ENCODE data around the gene RECQL5. TPM values are rescaled to one million over a fixed set of nuclear protein-coding genes. Genes with fewer than 3 reads are reported as not detected.

The RECQL5 gene
- total RNA-seq, 2 experiments from 2014 or later: 38.3 TPM

DNA sequence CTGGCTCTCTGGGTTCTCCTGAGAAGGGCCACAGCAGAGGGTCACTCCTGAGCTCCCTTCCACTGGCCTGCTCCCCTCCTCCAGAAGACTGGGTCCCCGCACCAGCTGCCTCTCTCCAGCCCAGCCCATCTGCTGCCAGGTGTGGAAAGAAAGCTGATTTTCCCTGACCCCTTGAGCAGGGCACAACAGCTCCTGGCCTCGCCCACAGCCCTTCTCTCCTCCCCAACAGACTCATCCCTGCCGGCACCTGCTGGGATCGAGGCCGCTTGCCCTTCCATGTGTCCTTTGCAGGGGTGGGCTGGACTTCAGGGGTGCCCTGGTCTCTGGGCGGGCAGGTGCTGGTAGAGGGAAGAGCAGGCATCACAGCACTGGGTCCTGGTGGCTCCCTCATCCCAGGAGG, 38.5 kb downstream of the RECQL5 start:
- no peaks in the 10 kb centered on the region for H3K9me3 Mint-ChIP-seq
- H3K36me3 Mint-ChIP-seq (ENCODE audit: low read depth): no peaks in the 10 kb centered on the region
- no peak for DNase-seq
- ChIA-PET POLR2A (interaction anchor here (1.5 kb wide), 1 partner anchor 125 kb away, joined by 3 read pairs; no protein-coding TSS in a partner anchor), CTCF (interaction anchor here (0.8 to 7.7 kb wide), 3 partner anchors 27 to 125 kb away, joined by 3 to 149 read pairs (median 11); no protein-coding TSS in a partner anchor)
- no peak overlapping the region for H3K4me3 Mint-ChIP-seq
- no peak overlapping the region for H3K27ac Mint-ChIP-seq
- H3K4me1 Mint-ChIP-seq: no peaks in the 10 kb centered on the region
- H3K27me3 Mint-ChIP-seq: no peaks in the 10 kb centered on the region

DNA sequence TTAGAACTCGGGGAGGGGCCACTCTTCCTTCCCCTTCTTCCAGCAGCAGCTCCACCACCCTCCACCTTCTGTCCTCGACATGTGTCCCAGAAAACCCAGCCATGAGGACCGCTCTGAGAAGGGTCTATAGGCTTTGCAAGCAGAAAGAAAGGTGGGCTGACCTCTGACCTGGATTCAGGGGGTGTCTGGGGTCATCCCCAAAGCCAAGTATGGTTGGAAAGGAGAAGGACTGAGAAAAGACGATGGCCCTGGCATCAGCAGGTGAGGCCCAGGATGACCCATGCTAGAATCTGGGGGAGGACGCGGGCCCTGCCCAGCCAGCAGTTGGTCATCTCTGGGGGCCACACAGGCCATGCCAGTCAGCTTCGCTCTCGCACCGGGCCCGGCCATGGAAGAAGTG, 39.9 kb downstream of the RECQL5 start:
- Mint-ChIP-seq H3K27ac (no peak overlapping the region), H3K4me1 (no peaks in the 10 kb centered on the region), H3K27me3 (no peaks in the 10 kb centered on the region), H3K36me3 (ENCODE audit: low read depth) (no peaks in the 10 kb centered on the region), H3K9me3 (no peaks in the 10 kb centered on the region), H3K4me3 (no peak overlapping the region)
- CTCF ChIA-PET: no interaction called here
- DNase-seq: no peak
- POLR2A ChIA-PET: no interaction called here

DNA sequence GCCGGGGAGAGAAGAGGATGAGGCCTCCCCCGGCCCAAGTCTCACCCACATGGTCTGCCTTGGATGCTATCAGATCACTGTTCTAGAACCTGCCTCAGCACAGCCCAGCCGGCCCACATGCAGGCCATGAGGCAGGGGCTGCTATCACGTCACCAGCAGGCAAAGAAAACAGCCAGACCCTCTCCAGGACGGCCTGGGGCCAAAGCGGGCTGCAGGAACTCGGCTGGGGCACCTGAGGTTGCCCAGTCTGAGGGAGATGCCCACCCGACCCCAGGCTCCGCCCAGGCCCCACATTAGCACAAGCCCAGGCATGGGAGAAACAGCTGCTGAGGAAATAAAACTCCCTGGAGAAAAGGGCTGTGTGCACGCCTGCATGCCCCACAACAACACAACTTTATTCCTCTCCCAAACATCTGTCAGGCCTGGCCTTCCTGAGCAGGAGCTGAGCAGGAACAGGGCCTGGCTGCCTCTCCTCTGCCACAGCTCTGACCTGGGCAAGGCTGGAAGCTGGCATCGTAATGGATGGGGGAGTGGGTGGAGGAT, 40.4 kb downstream of the RECQL5 start:
- H3K36me3 Mint-ChIP-seq (ENCODE audit: low read depth): no peaks in the 10 kb centered on the region
- CTCF ChIA-PET: no interaction called here
- no peak for DNase-seq
- H3K9me3 Mint-ChIP-seq: no peaks in the 10 kb centered on the region
- no peak overlapping the region for H3K27ac Mint-ChIP-seq
- H3K27me3 Mint-ChIP-seq: no peaks in the 10 kb centered on the region
- POLR2A ChIA-PET: no interaction called here
- H3K4me3 Mint-ChIP-seq: no peak overlapping the region
- no peaks in the 10 kb centered on the region for H3K4me1 Mint-ChIP-seq

DNA sequence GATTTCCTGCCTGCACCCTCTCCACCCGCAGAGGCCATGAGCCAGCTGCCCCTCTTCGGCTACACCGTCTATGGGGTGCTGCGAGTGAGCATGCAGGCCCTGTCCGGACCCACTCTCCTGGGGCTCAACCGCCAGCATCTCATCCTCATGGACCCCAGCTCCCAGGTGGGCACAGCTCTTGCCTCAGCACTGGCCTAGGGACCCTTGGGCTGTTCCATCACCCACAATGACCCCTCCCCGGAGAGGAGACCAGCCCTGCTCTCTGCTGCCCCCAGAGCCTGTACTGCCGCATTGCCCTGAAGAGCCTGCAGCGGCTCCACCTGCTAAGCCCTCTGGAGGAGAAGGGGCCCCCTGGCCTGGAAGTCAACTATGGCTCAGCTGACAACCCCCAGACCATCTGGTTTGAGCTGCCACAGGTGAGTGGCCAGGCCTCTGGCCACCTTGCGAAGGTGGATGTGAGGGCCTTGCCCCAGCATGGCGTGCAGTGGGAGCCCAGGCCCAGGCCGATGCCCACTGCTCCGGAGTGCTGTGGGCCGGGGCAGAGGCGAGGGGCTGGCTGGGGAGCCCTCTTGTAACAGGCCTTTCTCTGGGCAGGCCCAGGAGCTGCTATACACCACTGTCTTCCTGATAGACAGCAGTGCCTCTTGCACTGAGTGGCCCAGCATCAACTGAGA, 41.0 kb downstream of the RECQL5 start:
- H3K9me3 Mint-ChIP-seq: no peaks in the 10 kb centered on the region
- H3K27ac Mint-ChIP-seq: no peak overlapping the region
- ChIA-PET CTCF (interaction anchor here (1.0 to 3.6 kb wide), 4 partner anchors 8 to 125 kb away, joined by 3 to 23 read pairs (median 3); partner anchors contain the start of gene SMIM5), POLR2A (no interaction called here)
- H3K4me1 Mint-ChIP-seq: no peaks in the 10 kb centered on the region
- DNase-seq: no peak
- H3K4me3 Mint-ChIP-seq: no peak overlapping the region
- no peaks in the 10 kb centered on the region for H3K36me3 Mint-ChIP-seq (ENCODE audit: low read depth)
- H3K27me3 Mint-ChIP-seq: no peaks in the 10 kb centered on the region

DNA sequence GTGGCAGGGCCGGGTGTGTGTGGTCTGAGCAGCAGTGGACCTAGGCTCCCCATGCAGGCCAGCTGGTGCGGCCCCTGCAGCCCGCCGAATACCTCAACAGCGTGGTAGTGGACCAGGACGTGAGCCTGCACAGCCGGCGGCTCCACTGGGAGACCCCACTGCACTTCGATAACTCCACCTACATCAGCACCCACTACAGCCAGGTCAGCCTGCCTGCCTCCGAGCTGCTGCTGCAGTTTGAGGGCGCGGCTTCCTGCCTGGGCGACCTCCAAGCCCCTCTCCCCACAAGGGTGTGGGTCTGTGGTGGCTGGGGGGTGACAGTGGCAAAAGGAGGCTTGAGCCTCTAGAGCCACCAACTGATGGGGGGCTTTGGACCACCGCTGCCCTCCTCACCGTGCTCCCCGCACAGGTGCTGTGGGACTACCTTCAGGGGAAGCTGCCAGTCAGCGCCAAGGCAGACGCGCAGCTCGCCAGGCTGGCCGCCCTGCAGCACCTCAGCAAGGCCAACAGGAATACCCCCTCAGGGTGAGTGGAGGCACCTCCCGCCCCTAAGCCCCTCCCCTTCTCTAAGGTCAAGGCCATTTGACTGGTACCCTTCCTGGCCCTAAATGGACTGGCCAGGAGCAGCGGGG, 42.1 kb downstream of the RECQL5 start:
- no peaks in the 10 kb centered on the region for H3K9me3 Mint-ChIP-seq
- ChIA-PET CTCF (interaction anchor here (0.7 to 3.6 kb wide), 5 partner anchors 9 to 127 kb away, joined by 3 to 23 read pairs (median 3); partner anchors contain the start of gene SMIM5), POLR2A (no interaction called here)
- no peaks in the 10 kb centered on the region for H3K4me1 Mint-ChIP-seq
- H3K27me3 Mint-ChIP-seq: no peaks in the 10 kb centered on the region
- H3K4me3 Mint-ChIP-seq: no peak overlapping the region
- no peaks in the 10 kb centered on the region for H3K36me3 Mint-ChIP-seq (ENCODE audit: low read depth)
- no peak for DNase-seq
- no peak overlapping the region for H3K27ac Mint-ChIP-seq

DNA sequence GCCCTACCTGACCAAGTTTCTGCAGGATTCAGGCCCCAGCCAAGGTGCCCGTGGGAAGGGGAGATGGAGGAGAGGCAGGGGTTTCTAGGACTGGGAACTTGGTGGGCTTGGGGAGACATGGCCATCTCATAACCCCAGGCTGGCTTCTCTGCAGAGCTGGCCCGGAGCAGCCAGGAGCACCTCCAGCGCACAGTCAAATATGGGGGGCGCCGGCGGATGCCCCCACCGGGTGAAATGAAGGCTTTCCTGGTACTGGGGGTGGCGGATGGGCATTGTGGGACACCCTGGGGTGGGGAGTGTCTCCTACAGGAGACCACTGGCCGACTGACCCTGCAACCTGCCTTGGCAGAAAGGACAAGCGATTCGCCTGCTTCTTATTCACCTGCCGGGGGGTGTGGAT, 42.9 kb downstream of the RECQL5 start:
- ChIA-PET CTCF (interaction anchor here (0.7 to 3.6 kb wide), 4 partner anchors 10 to 129 kb away, joined by 3 to 23 read pairs (median 3); partner anchors contain the start of gene SMIM5), POLR2A (interaction anchor here (1.3 kb wide), 1 partner anchor 33 kb away, joined by 4 read pairs; no protein-coding TSS in a partner anchor)
- no peak overlapping the region for H3K27ac Mint-ChIP-seq
- no peaks in the 10 kb centered on the region for H3K27me3 Mint-ChIP-seq
- no peaks in the 10 kb centered on the region for H3K36me3 Mint-ChIP-seq (ENCODE audit: low read depth)
- no peaks in the 10 kb centered on the region for H3K4me1 Mint-ChIP-seq
- DNase-seq: no peak
- no peak overlapping the region for H3K4me3 Mint-ChIP-seq
- H3K9me3 Mint-ChIP-seq: no peaks in the 10 kb centered on the region

DNA sequence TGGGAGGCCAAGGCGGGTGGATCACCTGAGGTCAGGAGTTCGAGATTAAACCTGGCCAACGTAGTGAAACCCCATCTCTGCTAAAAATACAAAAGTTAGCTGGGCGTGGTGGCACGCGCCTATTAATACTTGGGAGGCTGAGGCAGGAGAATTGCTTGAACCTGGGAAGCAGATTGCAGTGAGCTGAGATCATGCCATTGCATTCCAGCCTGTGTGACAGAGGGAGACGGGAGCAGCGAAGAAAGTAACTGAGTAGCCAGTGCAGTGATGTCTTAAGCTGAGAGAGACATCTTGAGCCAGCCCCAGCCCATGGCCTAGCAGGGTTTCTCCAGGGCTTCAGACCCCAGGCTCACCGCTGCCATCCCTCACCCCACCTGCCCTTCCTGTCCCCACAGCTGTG, 43.6 kb downstream of the RECQL5 start:
- POLR2A ChIA-PET: interaction anchor here (1.3 kb wide), 1 partner anchor 33 kb away, joined by 4 read pairs; no protein-coding TSS in a partner anchor
- H3K36me3 Mint-ChIP-seq (ENCODE audit: low read depth): no peaks in the 10 kb centered on the region

DNA sequence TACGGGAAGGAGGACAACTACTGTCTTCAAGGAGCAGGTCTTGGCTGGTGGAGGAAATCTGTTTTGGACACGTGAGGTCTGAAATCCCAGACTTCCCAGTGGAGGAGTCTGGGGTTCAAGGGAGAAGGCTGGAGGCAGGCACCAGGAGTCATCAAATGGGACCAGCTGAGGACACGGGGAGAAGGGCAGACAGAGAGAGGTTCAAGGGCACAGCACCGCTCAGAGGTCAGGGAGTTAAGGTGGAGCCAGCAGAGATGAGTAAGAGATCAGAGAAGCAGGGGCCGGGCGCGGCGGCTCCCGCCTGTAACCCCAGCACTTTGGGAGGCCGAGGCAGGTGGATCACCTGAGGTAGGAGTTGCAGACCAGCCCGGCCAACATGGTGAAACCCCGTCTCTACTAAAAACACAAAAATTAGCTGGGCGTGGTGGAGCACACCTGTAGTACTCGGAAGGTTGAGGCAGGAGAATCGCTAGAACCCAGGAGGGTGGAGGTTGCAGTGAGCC, 44.1 kb downstream of the RECQL5 start:
- no peaks in the 10 kb centered on the region for H3K27me3 Mint-ChIP-seq
- no peaks in the 10 kb centered on the region for H3K36me3 Mint-ChIP-seq (ENCODE audit: low read depth)
- H3K9me3 Mint-ChIP-seq: no peaks in the 10 kb centered on the region
- no peak overlapping the region for H3K4me3 Mint-ChIP-seq
- POLR2A ChIA-PET: interaction anchor here (1.3 kb wide), 1 partner anchor 32 kb away, joined by 4 read pairs; no protein-coding TSS in a partner anchor
- H3K27ac Mint-ChIP-seq: no peak overlapping the region
- DNase-seq: no peak
- CTCF ChIA-PET: interaction anchor here (1.0 to 3.6 kb wide), 2 partner anchors 11 to 131 kb away, joined by 3 to 23 read pairs; partner anchors contain the start of gene SMIM5
- no peaks in the 10 kb centered on the region for H3K4me1 Mint-ChIP-seq

More for the DNA sequence above, 43.6 kb downstream of the RECQL5 start:
- Mint-ChIP-seq H3K4me3 (no peak overlapping the region), H3K4me1 (no peaks in the 10 kb centered on the region), H3K27me3 (no peaks in the 10 kb centered on the region), H3K27ac (no peak overlapping the region), H3K9me3 (no peaks in the 10 kb centered on the region)
- no peak for DNase-seq
- CTCF ChIA-PET: interaction anchor here (0.7 to 3.6 kb wide), 3 partner anchors 10 to 130 kb away, joined by 3 to 23 read pairs (median 3); partner anchors contain the start of gene SMIM5

DNA sequence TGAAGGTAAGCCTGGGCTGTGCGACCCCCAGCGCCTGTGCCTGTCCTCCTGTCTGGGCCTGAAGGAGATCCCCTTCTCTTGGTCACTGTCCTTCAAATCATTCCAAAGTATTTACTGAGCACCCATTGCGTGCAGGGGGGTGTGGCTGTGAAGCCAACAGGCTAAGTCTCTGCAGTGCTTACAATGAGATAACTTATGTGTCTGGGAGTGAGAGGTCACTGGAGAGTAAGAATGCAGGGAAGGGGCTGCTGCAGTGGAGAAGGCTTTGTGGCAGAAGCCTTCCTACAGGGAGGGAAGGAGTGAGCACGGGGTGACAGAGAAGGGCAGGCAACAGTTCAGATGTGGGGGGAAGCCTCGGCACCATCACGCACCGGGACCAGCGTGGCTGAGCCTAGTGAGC, 44.9 kb downstream of the RECQL5 start:
- Mint-ChIP-seq H3K27ac (no peak overlapping the region), H3K27me3 (no peaks in the 10 kb centered on the region), H3K4me3 (no peak overlapping the region), H3K4me1 (no peaks in the 10 kb centered on the region), H3K9me3 (no peaks in the 10 kb centered on the region), H3K36me3 (ENCODE audit: low read depth) (no peaks in the 10 kb centered on the region)
- no peak for DNase-seq
- ChIA-PET CTCF (interaction anchor here (1.0 to 3.6 kb wide), 4 partner anchors 11 to 131 kb away, joined by 3 to 21 read pairs (median 8); partner anchors contain the start of gene SMIM5), POLR2A (no interaction called here)

DNA sequence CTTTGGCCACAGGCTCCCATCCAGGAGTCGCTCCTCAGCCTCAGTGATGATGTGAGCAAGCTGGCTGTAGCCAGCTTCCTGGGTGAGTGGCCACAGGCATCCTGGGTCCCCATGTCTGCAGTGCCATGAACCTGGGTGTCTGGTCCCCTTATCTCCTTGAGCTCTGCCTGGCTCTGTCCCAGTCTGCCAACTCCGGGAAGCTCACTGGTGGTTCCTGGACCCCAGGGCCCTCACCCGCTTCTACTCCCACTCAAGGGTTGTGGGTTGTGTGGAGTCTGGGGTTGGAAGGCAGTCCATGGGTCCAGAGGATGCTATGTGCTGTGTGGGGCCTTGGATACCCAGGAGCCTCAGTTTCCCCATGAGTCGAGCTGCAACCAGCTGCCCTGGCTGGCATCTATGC, 45.5 kb downstream of the RECQL5 start:
- Mint-ChIP-seq H3K27ac (no peak overlapping the region), H3K4me3 (no peak overlapping the region), H3K9me3 (no peaks in the 10 kb centered on the region), H3K36me3 (ENCODE audit: low read depth) (no peaks in the 10 kb centered on the region), H3K4me1 (no peaks in the 10 kb centered on the region), H3K27me3 (no peaks in the 10 kb centered on the region)
- POLR2A ChIA-PET: interaction anchor here (1.6 kb wide), 1 partner anchor 134 kb away, joined by 4 read pairs; no protein-coding TSS in a partner anchor
- CTCF ChIA-PET: interaction anchor here (1.0 to 3.6 kb wide), 5 partner anchors 12 to 132 kb away, joined by 3 to 21 read pairs (median 3); partner anchors contain the start of gene SMIM5
- DNase-seq: no peak

DNA sequence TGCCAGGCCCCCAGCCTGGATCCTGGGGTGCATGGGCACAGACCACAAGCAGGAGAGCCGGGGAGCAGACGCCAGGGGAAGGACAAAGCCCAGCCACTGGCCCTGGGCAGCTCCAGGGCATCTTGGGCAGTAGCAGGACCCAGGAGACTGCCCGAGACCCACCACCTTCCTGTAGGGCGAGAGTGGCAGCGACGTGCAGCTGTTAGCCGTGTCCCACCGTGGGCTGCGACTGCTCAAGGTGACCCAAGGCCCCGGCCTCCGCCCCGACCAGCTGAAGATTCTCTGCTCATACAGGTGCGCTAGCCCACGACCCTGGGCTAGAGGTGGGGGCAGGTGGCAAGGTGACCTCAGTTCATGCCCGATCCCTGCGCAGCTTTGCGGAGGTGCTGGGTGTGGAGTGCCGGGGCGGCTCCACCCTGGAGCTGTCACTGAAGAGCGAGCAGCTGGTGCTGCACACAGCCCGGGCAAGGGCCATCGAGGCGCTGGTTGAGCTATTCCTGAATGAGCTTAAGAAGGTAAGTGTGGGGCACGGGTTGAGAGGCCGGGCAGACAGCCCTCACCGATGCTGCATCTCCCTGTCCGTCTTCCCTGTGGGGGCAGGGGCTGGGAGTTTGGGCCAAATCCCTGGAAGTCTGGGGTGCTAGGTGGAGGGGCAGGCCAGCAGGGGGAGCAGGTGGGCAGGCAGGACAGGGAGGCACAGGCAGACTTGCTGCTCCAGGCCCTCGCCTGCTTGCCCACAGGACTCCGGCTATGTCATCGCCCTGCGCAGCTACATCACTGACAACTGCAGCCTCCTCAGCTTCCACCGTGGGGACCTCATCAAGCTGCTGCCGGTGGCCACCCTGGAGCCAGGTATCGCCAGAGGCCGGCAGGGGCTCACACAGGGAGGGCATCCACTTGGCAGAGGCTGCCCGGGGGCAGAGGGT, 47.2 kb downstream of the RECQL5 start:
- Mint-ChIP-seq H3K27me3 (no peaks in the 10 kb centered on the region), H3K4me3 (no peak overlapping the region), H3K4me1 (no peaks in the 10 kb centered on the region), H3K27ac (no peak overlapping the region), H3K36me3 (ENCODE audit: low read depth) (no peaks in the 10 kb centered on the region), H3K9me3 (no peaks in the 10 kb centered on the region)
- DNase-seq: peak; percentile 29
- POLR2A ChIA-PET: interaction anchor here (1.6 kb wide), 1 partner anchor 132 kb away, joined by 4 read pairs; no protein-coding TSS in a partner anchor
- CTCF ChIA-PET: interaction anchor here (0.7 to 3.6 kb wide), 6 partner anchors 10 to 129 kb away, joined by 3 to 21 read pairs (median 4); partner anchors contain the start of gene SMIM5

DNA sequence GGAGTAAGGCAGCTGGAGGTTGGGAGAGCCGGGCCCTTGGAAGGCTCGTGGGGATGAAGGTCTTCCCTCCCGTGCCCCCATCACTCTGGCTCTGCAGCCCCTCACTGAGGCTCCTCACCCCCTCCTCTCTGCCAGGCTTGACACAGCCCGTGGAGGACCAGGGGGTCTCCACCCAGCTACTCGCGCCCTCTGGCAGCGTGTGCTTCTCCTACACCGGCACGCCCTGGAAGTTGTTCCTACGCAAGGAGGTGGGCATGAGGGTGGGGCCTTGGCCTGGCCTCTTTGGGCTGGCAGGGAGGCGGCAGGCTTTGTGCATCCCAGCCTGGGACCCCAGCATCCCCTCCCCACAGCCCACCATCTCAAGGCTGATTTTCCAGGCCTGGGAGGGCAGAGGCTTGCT, 49.3 kb downstream of the RECQL5 start:
- CTCF ChIA-PET: interaction anchor here (1.7 kb wide), 1 partner anchor 15 kb away, joined by 10 read pairs; the partner anchor contains the start of gene SMIM5
- Mint-ChIP-seq H3K9me3 (no peaks in the 10 kb centered on the region), H3K4me3 (no peak overlapping the region), H3K36me3 (ENCODE audit: low read depth) (no peaks in the 10 kb centered on the region), H3K4me1 (no peaks in the 10 kb centered on the region), H3K27me3 (no peaks in the 10 kb centered on the region), H3K27ac (no peak overlapping the region)
- no peak for DNase-seq
- POLR2A ChIA-PET: no interaction called here

Data from activated CD4-positive, alpha-beta memory T cell treated with anti-CD3 and anti-CD28 coated beads, Interleukin-2, amount 10 ng/mL, durations not matched to agents 7 days and 5 days (primary cell).